Natural killer cell (primary cell): ENCODE data around the gene GPC1. TPM values are rescaled to one million over a fixed set of nuclear protein-coding genes. Genes with fewer than 3 reads are reported as not detected.

Source experiments
- ATAC-seq, 3 donors: fragments of 150-1000 bp in 2 of 3; fragments of 200-7000 bp in 1 of 3; cut with Tn5 transposase; 1 replicate in 1 of 3; 2 replicates in 2 of 3; pipeline ENCODE4 v1.10.0; 2021; ENCODE audit warnings: mild to moderate bottlenecking in 2 of 3, moderate library complexity in 2 of 3
- DNase-seq, 2 donors: peaks; one replicate each; pipeline versions ENCODE4 v3.0.0 to v3.0.0-alpha.2; 2013 to 2021; ENCODE audit warnings: mixed read lengths in 1 of 2
- H3K27ac ChIP-seq: one replicate; pipeline ENCODE4 v1.5.1; 2013; ENCODE audit warnings: mild to moderate bottlenecking, low read length
- H3K27me3 ChIP-seq: one replicate; pipeline ENCODE4 v1.6.1; 2013; ENCODE audit warnings: low read length; ENCODE audit not compliant: control insufficient read depth, insufficient read depth
- H3K36me3 ChIP-seq: one replicate; pipeline ENCODE4 v1.6.1; 2013; ENCODE audit warnings: low read length; ENCODE audit not compliant: control insufficient read depth, insufficient read depth
- H3K4me1 ChIP-seq: one replicate; pipeline ENCODE4 v1.6.1; 2013; ENCODE audit warnings: low read length; ENCODE audit not compliant: control insufficient read depth, insufficient read depth
- H3K4me3 ChIP-seq: one replicate; pipeline ENCODE4 v1.5.1; 2013; ENCODE audit warnings: low read length
- H3K9me3 ChIP-seq: one replicate; pipeline ENCODE4 v1.6.1; 2013; ENCODE audit warnings: low read length; ENCODE audit not compliant: control insufficient read depth, insufficient read depth
- H3K27ac Mint-ChIP-seq, 2 donors: one replicate each; pipeline ENCODE4 v1.8.0; 2022; ENCODE audit warnings: mild to moderate bottlenecking in 2 of 2, mixed read lengths in 2 of 2, moderate library complexity in 1 of 2
- H3K27me3 Mint-ChIP-seq, 2 donors: one replicate each; pipeline ENCODE4 v1.8.0; 2022; ENCODE audit warnings: low read depth in 2 of 2, mixed read lengths in 2 of 2
- H3K36me3 Mint-ChIP-seq: one replicate; pipeline ENCODE4 v1.8.0; 2022; ENCODE audit warnings: mixed read lengths
- H3K4me1 Mint-ChIP-seq, 2 donors: one replicate each; pipeline ENCODE4 v1.8.0; 2022; ENCODE audit warnings: mixed read lengths in 2 of 2
- H3K4me3 Mint-ChIP-seq: one replicate; pipeline ENCODE4 v1.8.0; 2022; ENCODE audit warnings: mild to moderate bottlenecking, moderate library complexity, mixed read lengths
- H3K9me3 Mint-ChIP-seq, 2 donors: one replicate each; pipeline ENCODE4 v1.8.0; 2022; ENCODE audit warnings: mixed read lengths in 2 of 2
- CTCF ChIP-seq: fragments of 200-600 bp; IDR thresholded peaks from one replicate; pipeline ENCODE4 v1.8.0; 2022; ENCODE audit warnings: antibody characterized with exemption
- WGBS: methylation state at CpG from one replicate; pipeline ENCODE4 v1.1.7; 2013; ENCODE audit warnings: missing lambda C conversion rate; ENCODE audit not compliant: insufficient coverage; 5-methylcytosine and 5-hydroxymethylcytosine counted together
- intact Hi-C: fragments of 100-400 bp; cut with micrococcal nuclease; formaldehyde crosslinking; loops from one replicate; pipeline ENCODE4 v1.14.2; 2022
- total RNA-seq, 4 donors: library from RNA; stranded (reverse); fragments of 120-200 nt in 1 of 4; gene quantifications; one replicate each; pipeline versions ENCODE4 v1.2.3 to v1.2.4, GENCODE V29; 2013 to 2022

Gene GPC1
- total RNA-seq, 3 donors from 2014 or later (not counting 1 experiment from before 2014, with no cell fraction given), result 0.79 to 1.4 (median 0.94) TPM

- Mint-ChIP-seq H3K4me3 (no peak overlapping the region), H3K27me3 (peaks cover 10 to 13% of the 10 kb centered on the region in 2 donors), H3K27ac (no peak overlapping the region), H3K4me1 (no peaks in the 10 kb centered on the region), H3K9me3 (no peaks in the 10 kb centered on the region), H3K36me3 (no peaks in the 10 kb centered on the region)
- DNase-seq (peak in 1 of 2 donors; percentile 5), ATAC-seq (no peak)
- no peak overlapping the region for H3K27ac ChIP-seq
- H3K27me3 ChIP-seq, result no peaks in the 10 kb centered on the region
- 82% methylated on average over 28 of the region's 28 CpGs for WGBS
- no peak for TF ChIP-seq CTCF
- intact Hi-C loops, result no loop called here
- no peaks in the 10 kb centered on the region for H3K9me3 ChIP-seq
- H3K36me3 ChIP-seq, result no peaks in the 10 kb centered on the region
- no peaks in the 10 kb centered on the region for H3K4me1 ChIP-seq
- H3K4me3 ChIP-seq, result no peak overlapping the region
Observed at GRCh38 chr2:240411261-240412160, 24.0 kb upstream of the GPC1 start.

- Histone ChIP-seq H3K27ac (no peak overlapping the region), H3K9me3 (no peaks in the 10 kb centered on the region), H3K27me3 (no peaks in the 10 kb centered on the region), H3K36me3 (no peaks in the 10 kb centered on the region), H3K4me1 (no peaks in the 10 kb centered on the region), H3K4me3 (no peak overlapping the region)
- Mint-ChIP-seq H3K36me3 (no peaks in the 10 kb centered on the region), H3K4me1 (no peaks in the 10 kb centered on the region), H3K9me3 (no peaks in the 10 kb centered on the region), H3K27me3 (peaks cover 10 to 13% of the 10 kb centered on the region in 2 donors), H3K4me3 (no peak overlapping the region), H3K27ac (no peak overlapping the region)
- intact Hi-C loops, result no loop called here
- 87% methylated on average over 15 of the region's 15 CpGs for WGBS
- no peak for TF ChIP-seq CTCF
- DNase-seq (peak in 1 of 2 donors; percentile 10), ATAC-seq (no peak)
Observed at GRCh38 chr2:240412211-240412861, 23.1 kb upstream of the GPC1 start.

GRCh38 chr2:240412975-240413812 lies 22.3 kb upstream of the GPC1 start:
- 86% methylated on average over 26 of the region's 26 CpGs for WGBS
- ATAC-seq (no peak), DNase-seq (peak in 1 of 2 donors; percentile 12)
- no peak overlapping the region for H3K27ac ChIP-seq
- H3K4me3 ChIP-seq, result no peak overlapping the region
- intact Hi-C loops, result no loop called here
- Mint-ChIP-seq H3K9me3 (no peaks in the 10 kb centered on the region), H3K36me3 (no peaks in the 10 kb centered on the region), H3K27ac (no peak overlapping the region), H3K4me3 (no peak overlapping the region), H3K4me1 (no peaks in the 10 kb centered on the region), H3K27me3 (peaks cover 7 to 10% of the 10 kb centered on the region in 2 donors)
- no peaks in the 10 kb centered on the region for H3K36me3 ChIP-seq
- H3K27me3 ChIP-seq, result no peaks in the 10 kb centered on the region
- TF ChIP-seq CTCF, result no peak
- H3K9me3 ChIP-seq, result no peaks in the 10 kb centered on the region
- H3K4me1 ChIP-seq, result no peaks in the 10 kb centered on the region
